GM19397 (cell line): ENCODE results near the gene TTLL5.

ENCODE experiments used
- ATAC-seq: cut with Tn5 transposase; IDR thresholded peaks from one replicate; pipeline ENCODE4 v1.9.1; 2021; ENCODE audit warnings: mild to moderate bottlenecking, moderate library complexity; ENCODE audit not compliant: unreplicated experiment

The TTLL5 gene

DNA sequence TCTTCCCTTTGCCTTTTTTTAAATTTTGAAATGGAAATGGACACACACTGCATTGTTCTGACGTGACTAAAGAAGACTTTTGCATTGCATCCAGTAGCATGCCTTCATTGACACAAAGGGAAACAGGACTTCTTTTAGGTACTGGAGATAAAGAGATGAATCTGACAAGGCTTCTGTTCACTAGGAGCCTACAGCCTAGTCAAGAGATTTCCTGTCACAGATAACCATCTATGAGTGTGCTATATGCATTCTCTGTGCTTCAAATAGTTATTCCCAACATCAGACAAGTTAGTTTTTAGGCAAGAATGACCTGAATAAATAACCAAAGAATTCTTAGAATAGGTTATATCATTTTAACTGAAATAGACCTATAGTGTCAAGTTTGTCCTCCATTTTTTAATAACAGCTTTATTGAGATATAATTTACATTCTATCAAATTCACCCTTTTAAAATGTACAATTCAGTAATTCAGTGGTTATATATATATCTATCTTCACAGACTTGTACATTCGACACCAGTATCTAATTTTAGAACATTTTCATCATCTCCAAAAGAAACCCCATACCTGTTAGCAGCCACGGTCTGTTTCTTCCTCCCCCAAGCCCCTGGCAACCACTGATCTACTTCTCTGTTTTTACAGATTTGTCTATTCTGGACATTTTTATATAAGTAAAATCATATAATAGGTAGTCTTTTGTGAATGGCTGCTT lies 122.7 kb downstream of the TTLL5 start:
- no peak for ATAC-seq

DNA sequence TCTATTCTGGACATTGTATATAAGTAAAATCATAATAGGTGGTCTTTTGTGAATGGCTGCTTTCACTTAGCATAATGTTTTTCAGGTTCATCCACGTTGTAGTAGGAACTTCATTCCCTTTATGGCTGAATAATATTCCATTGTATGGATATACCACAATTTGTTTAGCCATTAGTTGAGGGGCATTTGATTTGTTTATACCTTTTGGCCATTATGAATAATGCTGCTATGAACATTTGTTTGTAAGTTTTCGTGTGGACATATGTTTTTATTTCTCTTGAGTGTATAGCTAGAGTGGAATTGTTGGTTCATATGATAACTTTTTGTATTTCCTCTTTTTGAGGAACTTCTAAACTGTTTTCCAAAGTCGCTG lies 123.3 kb downstream of the TTLL5 start:
- ATAC-seq = no peak

DNA sequence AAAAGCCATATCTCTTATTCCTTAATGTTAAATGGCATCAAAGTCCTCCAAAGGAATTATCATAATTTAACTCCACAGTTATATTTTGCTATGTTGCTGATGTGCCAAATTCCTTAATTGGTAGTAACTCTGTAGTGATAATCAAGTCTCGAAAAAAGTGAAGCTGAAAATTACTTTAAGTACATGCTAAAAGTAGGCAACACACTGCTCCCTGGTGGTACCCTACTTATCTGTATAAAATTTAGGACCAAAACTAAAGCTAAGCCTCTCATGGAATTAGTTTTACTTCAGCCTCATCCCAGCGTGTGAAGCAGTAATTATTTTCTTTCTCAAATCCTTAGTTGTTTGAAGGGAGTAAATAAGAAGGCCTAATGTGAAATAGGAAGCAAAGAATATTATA lies 132.8 kb downstream of the TTLL5 start:
- no peak for ATAC-seq

DNA sequence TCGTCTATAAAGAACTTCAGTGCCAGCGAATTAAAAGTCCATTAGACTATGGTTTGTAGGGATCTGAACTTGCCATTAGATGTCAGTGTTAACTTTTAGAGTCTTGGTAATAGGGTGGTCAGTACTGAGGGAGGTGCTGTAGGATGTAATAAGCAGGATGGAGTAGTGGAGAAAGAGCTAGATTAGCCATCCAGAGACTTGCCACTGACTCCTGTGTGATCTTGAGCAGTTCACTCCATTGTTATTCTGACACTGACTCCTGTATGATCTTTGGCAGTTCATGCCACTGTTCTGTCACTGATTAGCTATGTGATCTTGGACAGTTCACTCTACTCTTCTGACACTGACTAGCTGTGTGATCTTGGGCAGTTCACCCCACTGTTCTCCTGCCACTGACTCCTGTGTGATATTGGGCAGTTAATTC lies 133.6 kb downstream of the TTLL5 start:
- ATAC-seq = no peak

DNA sequence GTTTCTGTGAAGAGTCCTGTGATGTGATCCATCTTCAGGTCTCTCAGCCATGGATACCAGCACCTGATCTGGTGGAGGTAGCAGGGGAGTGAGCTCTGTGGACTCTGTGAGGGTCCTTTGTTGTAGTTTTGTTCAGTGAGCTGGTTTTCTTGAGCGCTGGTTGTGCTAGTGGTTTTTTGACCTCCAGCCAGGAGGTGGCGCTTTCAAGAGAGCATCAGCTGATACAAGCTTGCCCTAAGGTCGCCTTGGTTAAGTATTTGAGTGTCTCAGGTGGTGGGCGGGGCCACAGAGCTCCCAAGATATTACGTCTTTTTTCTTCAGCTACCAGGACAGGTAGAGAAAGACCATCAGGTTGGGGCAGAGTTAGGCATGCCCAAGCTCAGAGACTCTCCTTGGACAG lies 139.7 kb downstream of the TTLL5 start:
- no peak for ATAC-seq

DNA sequence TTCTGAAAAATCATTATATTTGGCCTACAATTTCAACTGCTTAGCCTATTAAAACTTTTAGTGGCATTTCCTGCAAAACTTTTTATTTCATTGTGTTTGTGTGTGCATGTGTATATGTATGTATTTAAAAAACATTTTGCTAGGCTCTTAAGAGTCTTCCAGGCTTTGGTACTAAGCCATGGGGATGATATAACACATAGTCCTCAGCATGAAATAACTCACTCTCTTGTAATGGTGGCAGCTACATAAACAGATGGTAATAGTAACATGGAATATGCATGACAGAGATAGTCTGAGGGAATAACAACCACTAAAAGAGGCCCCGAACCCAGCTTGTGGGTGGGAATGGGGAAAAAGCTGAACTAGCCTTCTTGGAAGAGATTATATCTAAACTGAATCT lies 141.4 kb downstream of the TTLL5 start:
- ATAC-seq = no peak

DNA sequence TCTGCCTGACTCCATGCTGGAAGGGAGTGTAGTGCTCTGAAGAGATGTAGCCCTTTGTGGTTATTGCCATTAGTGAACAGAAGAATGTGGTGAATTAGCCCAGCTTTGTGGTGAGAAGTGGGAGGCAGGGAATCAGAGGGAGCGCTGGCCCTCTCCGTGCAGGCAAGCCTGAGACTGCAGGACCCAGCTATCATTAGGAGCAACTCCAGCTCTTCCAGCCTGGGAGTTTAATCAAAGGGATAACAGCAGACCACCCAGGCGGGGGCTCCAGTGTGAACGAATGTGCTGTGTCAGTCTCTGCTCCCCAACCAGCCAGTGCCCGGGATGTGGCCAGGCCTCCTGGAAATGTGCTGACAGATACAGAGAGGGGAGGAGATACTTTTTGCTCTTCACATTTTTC lies 142.7 kb downstream of the TTLL5 start:
- no peak for ATAC-seq

DNA sequence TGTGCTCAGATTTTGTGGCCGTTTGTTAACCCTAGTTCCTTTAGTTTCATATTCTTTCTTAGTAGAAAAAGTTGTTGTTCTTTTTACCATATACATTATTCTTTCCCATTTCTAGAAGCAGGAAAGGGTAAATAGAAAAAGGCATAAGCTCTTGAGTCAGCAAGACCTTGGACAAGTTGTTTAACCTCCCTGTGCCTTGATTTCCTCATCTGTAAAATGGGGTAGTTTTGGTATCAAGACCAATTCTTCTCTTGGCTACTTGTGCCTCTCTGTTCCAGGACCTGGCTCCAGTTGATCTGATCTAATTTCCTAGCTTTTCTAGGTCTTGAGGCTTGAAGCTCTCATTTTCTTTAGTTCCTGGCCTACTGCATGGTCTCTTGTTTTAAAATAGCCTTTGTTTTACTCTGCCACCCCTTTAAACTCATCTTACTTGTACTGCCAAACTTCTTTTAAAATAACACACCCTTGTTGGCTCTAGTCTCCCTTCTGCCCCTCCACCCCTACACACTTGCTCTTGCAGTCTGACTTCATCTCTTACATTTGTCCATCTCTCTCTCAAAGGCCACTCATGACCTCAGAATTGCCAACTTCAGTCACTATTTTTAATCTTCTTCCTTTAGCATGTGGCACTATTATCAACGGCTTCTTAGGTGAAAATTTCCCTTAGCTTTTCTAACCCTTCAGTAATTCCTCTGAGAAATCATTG lies 143.7 kb downstream of the TTLL5 start:
- ATAC-seq = no peak

DNA sequence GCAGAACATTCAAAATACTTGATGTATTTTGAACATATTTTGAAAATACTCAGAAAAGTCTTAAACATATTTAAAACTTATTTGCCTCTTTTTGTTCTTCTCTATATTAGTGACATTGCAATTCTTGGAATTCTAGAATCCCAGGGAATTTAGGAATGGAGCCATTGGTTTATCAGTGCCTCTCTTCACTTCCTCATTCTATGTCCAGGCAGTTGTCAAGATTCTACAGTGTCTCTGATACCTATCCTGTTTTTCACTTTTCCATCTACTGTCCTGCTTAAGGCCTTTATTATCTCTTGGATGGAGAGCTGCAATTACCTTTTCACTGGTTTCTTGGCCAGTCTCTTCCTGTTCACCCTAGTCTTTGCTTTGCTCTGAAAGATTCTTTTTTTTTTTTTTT lies 144.6 kb downstream of the TTLL5 start:
- ATAC-seq = no peak

DNA sequence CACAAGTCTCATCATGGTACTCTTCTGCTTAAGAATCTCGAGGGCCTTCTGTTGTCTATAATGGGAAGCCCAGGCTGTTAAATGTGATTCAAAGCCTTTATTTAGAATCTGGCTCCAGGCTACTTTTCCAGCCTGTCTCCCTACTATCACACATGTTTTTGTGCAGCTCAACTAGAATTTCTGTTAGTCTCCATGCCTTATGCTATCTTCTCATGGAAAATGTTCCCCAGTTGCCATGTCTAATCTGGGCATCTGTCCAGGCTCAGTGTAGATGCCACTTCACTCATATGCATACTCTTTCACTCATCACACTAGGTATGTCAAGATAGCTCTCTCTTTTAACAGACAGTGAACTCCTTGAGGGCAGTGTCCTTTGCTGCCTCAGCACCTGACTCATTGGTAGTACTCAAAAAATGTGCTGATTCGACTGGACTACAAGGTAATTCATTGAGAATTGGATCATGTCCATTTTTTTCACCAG lies 145.3 kb downstream of the TTLL5 start:
- ATAC-seq = no peak

DNA sequence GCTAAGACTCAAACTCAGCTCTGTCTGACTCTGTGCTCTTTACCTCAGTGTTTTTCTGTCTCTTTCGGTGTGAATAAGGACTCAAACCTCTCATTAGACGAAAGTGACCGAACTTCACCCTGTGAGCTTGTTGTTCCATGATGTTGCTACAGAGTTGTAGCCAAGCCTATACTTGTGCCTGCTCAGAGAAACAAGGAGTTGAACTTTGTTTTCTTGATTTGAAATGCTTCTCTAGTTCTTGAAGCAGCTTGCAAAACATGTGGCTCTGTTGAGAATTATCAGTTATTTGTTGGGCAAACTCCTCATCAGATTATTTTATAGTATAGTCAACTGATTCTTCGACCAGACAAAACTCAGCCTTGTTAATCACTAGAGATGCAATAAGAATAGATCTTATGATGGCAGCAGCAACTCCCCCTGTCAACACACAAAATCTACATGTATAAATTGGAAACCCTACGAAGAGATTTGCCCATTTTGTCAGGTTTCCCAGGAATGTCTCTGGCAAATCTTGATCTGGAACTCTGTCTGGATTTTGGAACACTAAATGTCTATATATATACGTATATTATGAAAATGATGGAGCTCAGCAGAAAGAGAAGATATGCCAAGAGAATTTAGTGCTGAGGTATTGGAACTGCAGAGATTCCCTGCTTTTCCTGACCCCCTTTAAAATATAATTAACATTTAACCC lies 146.8 kb downstream of the TTLL5 start:
- ATAC-seq = no peak

DNA sequence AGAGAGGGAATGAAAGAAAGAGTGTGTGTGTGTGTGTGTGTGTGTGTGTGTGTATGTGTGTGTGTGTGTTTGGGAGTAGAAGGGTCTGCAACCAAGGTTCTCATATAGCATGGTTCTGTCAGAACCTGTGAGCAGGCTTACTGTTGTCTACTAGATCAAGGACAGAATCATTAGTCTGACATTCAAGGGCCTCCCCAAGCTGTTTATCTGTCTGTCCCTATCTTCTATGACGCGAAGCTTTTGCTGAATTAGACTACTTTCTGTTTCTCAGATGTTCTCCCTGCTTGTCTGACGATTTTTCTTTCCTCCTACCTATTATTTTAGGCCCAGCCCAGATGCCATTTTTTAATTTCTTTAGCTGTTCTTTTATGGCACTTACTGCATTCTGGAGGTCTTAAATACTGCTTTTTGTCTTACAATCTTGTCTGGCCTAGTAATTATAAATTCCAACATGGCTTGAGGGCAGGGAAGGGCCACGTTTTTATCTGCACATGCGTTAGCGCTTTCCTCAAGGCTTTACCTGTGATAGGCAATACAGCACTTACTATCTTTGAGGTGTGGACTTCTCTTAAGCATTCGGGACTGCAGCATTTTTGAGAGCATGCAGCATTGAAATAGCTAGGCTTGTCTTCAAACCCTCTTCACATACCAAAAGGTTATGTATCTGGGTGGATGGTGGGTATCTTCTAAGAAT lies 150.2 kb downstream of the TTLL5 start:
- ATAC-seq = no peak

DNA sequence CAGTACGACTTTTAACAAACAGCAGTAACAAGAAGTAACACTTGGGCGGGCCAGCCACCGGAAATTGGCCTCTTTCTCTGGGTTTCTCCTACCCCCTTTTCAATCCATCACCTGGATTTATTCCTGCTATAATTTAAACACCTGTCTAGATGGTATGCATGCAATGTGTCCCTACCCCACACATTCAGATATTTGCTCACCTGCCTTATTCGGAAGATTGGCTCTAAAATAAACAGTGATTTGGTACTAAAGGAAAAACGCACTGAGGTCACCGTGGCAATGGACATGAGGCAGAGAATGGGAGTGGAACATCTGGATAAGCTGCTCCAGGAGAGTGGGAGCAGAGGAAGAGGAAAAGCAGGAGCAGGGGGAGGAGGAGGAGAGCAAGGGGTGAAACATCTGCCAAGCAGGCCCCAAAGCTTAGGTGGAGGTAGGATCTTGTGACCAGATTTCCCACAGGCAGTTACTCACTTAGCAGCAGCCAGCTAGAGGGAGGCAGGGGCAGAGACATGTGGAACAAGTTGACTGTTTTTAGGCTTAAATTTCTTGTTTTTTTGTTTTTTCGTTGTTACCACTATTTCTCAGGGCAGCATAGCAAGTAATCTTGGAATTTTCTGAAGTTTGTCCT lies 150.9 kb downstream of the TTLL5 start:
- ATAC-seq = no peak

DNA sequence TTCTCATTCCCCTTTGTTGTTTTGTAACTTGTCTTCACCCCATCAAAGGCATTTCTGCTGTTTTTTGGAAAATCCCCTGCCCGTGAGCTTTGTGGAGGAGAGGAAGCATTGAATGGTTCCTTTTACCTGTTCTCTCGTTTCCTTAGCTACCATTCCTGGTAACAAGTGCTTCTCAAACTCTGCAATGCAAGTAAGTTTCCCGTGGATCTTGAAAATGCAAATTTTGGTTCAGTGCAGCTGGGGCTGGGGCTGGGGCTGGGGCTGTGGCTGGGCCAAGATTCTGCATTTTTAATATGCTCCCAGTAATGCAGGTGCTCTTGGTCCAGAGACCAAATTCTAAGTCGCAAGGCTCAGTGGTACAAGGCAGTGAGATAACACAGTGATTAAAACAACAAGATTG lies 151.6 kb downstream of the TTLL5 start:
- no peak for ATAC-seq

DNA sequence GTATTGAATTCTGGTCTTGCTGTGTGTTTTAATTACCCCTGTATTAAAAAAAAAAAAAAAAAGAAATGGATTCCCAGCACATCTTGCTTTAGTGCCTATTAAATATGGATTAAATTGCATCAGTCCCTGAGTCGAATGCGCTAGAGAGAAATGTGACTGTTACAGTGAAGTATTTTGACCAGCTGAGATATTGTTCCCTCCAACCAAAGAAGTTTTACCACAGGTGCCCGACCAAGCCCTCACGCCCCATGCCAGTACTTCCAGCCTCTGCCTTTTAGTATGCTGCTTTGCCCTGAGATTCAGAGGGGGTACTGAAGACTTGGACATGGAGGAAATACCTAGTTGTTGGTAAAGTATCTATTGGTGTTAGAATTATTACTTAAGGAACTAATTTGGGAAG lies 159.7 kb downstream of the TTLL5 start:
- no peak for ATAC-seq

DNA sequence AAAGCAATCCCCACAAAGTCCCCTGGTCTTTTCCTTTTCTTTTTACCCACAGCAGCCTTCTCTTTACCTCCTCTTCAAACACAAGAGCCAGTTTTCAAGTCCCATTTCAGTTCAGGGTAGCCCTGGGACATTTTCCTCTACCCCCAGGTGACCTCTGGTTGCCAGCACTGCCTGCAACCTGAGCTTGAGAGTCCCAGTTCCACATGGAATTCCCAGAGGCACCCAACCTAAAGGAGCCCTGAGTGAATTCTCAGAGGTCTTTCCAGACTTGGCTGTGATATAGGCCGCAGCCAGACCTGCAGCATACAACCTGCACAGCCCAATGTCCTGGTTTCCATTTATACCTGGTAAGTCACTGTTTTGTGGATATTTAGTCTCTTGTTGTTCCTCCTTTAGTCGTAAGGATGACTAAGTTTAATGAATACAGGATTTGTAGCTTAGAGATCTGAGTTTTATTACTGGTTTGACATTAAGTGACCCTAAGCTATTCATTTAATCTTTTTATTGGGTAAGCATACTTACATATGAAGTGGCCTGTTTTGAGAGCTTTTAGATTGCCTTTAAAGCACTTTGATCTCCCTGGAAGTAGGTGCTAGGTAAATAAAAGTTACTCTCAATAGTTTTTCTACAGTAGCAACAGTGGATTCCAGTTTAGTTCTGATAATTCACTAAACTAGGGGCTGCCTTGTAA lies 160.9 kb downstream of the TTLL5 start:
- ATAC-seq = no peak

DNA sequence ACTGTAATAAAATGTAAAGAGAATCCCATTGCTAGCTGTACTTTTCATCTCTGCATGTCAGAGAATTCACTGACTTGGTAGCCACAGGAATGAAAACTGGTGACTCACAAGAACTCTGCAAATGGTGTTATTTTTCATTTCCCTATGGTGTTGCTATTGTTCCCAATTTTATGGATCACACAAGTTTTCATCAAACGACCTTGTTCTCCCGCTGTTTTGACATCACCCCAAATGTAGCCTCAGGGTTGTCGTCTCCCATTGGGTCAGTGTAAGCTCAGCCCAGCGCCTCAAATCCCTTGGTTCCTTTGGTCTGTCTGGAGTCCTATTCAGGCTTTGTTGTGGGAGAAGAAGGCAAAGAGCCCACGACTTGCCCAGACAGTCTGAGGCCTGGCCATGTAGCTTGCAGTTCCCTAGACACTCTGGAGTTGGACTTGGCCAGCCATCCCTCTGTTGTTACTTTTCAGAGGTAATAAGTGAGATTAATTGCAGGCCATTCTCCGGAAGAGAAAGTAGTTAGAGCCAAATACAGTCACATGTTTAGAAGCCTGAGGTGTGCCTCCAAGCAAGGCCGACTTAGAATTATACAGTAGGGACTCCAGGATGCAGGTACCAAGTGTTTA lies 161.6 kb downstream of the TTLL5 start:
- no peak for ATAC-seq

DNA sequence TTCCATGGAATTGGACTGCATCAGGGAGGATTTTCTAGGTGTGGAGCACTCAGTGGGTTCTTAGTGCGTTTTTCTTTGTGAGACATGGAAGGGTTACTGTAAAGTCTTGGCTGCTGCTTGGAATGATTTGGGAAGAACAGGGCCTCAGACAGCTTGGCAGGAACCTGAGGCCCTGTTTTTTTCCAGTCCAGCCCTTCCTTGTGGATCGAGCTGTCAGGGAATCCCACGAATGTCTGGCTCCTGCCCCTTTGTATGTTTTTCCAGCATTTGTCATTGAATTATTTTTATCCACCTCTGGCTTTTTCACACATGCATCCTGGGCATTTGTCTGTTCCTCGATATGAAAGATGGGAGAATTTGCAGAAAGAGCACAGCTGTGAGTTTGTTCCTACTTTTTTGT lies 162.3 kb downstream of the TTLL5 start:
- ATAC-seq = no peak

DNA sequence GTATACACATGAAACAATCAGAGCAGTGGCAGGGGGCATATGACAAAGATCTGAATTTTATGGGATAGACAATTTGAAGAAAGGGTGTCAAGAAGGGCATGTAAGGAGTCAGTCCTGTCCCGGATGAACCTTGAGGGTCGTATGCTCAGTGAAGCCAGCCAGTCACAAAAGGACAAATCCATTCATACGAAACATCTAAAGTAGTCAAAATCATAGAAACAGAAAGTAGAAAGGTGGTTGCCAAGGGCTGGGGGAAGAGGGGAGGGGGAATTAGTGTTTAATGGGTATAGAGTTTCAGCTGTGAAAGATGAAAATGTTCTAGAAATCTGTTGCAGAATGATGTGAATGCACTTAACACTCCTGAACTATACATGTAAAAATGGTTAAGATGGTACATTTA lies 163.3 kb downstream of the TTLL5 start:
- no peak for ATAC-seq

DNA sequence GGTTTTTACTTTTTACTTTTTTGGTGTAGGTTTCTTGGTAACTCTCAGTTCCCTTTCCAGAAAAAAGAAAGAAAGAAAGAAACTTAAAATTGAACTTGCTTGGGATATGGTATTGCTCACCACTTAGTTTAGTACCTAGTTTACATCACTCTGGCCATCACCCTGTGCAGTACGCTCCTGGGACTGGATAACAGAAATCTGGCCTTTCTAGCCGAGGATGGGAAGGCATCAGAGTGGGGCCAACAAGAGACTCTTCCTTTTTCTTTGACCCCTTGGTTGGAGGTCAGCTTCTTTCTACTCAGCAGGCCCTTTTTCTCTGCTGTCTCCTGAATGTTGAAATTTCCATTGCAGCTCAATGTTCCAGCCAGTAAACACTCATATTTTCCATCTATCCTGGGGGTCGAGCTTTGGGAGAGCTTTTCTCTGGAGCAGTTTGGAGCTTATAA lies 164.1 kb downstream of the TTLL5 start:
- ATAC-seq = no peak
